RWPE2 (cell line): ENCODE data around the gene ARL6IP5.

Experiments
- ATAC-seq: fragments of 200-7000 bp; cut with Tn5 transposase; 3 replicates; pipeline ENCODE4 v1.9.1; 2021; ENCODE audit warnings: low read depth
- DNase-seq: peaks from one replicate; pipeline ENCODE4 v3.0.0-alpha.2; 2020; ENCODE audit warnings: low spot score
- H3K27ac ChIP-seq: fragments of 450-650 bp; 2 replicates; pipeline ENCODE4 v1.5.1; 2017; ENCODE audit warnings: mild to moderate bottlenecking; ENCODE audit not compliant: poor library complexity, severe bottlenecking
- H3K27me3 ChIP-seq: fragments of 250-450 bp; sonication (Bioruptor Pico); 2 replicates; pipeline ENCODE4 v1.5.1; 2021; ENCODE audit warnings: mild to moderate bottlenecking, moderate library complexity; ENCODE audit not compliant: insufficient read depth, poor library complexity, severe bottlenecking
- H3K36me3 ChIP-seq: fragments of 250-450 bp; sonication (Bioruptor Pico); 2 replicates; pipeline ENCODE4 v1.5.1; 2020; ENCODE audit warnings: low read depth, mild to moderate bottlenecking, moderate library complexity
- H3K4me1 ChIP-seq: fragments of 250-450 bp; sonication (Bioruptor Pico); 2 replicates; pipeline ENCODE4 v1.5.1; 2021; ENCODE audit warnings: mild to moderate bottlenecking, moderate library complexity; ENCODE audit not compliant: insufficient read depth, poor library complexity, severe bottlenecking
- H3K4me3 ChIP-seq: fragments of 250-450 bp; sonication (Bioruptor Pico); 2 replicates; pipeline ENCODE4 v1.5.1; 2021; ENCODE audit warnings: mild to moderate bottlenecking, moderate library complexity; ENCODE audit not compliant: severe bottlenecking
- H3K9me3 ChIP-seq: fragments of 250-450 bp; sonication (Bioruptor Pico); 2 replicates; pipeline ENCODE4 v1.5.1; 2021; ENCODE audit warnings: mild to moderate bottlenecking, moderate library complexity; ENCODE audit not compliant: severe bottlenecking
- TF ChIP-seq, protein P1 (sequence below): fragments of 450-650 bp; IDR thresholded peaks from one replicate; pipeline ENCODE4 v1.5.1; 2017; ENCODE audit warnings: mild to moderate bottlenecking, moderate library complexity; ENCODE audit not compliant: poor library complexity, severe bottlenecking

The ARL6IP5 gene

GRCh38 chr3:69110941-69111546 lies 26.3 kb downstream of the ARL6IP5 start:
- Histone ChIP-seq H3K27ac (no peak overlapping the region), H3K36me3 (peaks cover 3% of the 10 kb centered on the region), H3K4me1 (peaks cover 5% of the 10 kb centered on the region), H3K4me3 (no peak overlapping the region), H3K27me3 (no peaks in the 10 kb centered on the region), H3K9me3 (no peaks in the 10 kb centered on the region)
- DNase-seq (no peak), ATAC-seq (no peak)
- TF ChIP-seq, protein P1, sequence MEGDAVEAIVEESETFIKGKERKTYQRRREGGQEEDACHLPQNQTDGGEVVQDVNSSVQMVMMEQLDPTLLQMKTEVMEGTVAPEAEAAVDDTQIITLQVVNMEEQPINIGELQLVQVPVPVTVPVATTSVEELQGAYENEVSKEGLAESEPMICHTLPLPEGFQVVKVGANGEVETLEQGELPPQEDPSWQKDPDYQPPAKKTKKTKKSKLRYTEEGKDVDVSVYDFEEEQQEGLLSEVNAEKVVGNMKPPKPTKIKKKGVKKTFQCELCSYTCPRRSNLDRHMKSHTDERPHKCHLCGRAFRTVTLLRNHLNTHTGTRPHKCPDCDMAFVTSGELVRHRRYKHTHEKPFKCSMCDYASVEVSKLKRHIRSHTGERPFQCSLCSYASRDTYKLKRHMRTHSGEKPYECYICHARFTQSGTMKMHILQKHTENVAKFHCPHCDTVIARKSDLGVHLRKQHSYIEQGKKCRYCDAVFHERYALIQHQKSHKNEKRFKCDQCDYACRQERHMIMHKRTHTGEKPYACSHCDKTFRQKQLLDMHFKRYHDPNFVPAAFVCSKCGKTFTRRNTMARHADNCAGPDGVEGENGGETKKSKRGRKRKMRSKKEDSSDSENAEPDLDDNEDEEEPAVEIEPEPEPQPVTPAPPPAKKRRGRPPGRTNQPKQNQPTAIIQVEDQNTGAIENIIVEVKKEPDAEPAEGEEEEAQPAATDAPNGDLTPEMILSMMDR, result no peak

DNA sequence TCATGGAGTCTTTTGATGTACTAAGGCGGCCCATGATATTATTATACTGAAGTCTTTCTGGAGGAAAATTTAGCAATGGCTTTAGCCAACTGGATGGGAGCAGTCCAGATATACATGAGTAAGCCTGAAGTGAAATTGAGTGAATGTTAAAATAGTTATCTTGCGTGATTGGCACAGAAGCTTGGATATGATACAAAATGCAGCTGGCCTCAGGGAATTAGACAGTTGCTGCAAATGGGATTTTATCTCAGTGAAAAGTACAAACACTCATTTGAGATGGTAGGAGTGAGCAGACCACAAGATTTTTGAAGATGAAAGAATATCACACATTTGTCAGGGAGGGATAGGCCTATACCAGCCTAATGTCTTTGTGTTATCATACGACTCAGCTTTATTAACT lies 28.8 kb downstream of the ARL6IP5 start:
- ATAC-seq (no peak), DNase-seq (no peak)
- TF ChIP-seq, protein P1, result no peak
- no peak overlapping the region for H3K4me3 ChIP-seq
- no peak overlapping the region for H3K27ac ChIP-seq
- H3K36me3 ChIP-seq, result no peaks in the 10 kb centered on the region
- H3K4me1 ChIP-seq, result peaks cover 12% of the 10 kb centered on the region
- H3K27me3 ChIP-seq, result no peaks in the 10 kb centered on the region
- no peaks in the 10 kb centered on the region for H3K9me3 ChIP-seq

GRCh38 chr3:69115731-69116130 lies 31.0 kb downstream of the ARL6IP5 start:
- H3K9me3 ChIP-seq, result no peaks in the 10 kb centered on the region
- TF ChIP-seq, protein P1, result no peak
- DNase-seq (no peak), ATAC-seq (peak; percentile 77)
- H3K27ac ChIP-seq, result no peak overlapping the region
- H3K36me3 ChIP-seq, result no peaks in the 10 kb centered on the region
- no peaks in the 10 kb centered on the region for H3K27me3 ChIP-seq
- H3K4me3 ChIP-seq, result no peak overlapping the region
- H3K4me1 ChIP-seq, result peaks cover 12% of the 10 kb centered on the region

DNA sequence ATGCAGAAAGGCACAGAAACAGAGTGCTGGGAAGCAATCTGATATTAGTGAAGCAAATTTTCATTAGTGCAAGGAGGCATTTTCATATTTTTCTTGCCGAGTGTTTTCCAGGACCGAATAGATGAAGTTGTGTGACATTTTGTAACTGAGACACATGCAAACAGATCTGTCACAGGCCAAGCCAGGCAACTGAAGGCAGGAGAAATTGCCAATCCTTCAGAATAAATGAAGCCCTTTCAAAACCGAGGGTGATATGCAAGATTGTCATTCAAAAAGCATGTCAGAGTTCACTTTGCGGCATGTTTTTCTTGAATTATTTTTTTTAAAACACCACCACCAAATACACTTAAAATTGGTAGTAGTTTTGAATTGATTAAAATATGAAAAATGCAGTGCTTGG lies 31.4 kb downstream of the ARL6IP5 start:
- no peaks in the 10 kb centered on the region for H3K27me3 ChIP-seq
- peaks cover 12% of the 10 kb centered on the region for H3K4me1 ChIP-seq
- no peaks in the 10 kb centered on the region for H3K9me3 ChIP-seq
- no peaks in the 10 kb centered on the region for H3K36me3 ChIP-seq
- DNase-seq (no peak), ATAC-seq (no peak)
- H3K27ac ChIP-seq, result no peak overlapping the region
- TF ChIP-seq, protein P1, result no peak
- no peak overlapping the region for H3K4me3 ChIP-seq

DNA sequence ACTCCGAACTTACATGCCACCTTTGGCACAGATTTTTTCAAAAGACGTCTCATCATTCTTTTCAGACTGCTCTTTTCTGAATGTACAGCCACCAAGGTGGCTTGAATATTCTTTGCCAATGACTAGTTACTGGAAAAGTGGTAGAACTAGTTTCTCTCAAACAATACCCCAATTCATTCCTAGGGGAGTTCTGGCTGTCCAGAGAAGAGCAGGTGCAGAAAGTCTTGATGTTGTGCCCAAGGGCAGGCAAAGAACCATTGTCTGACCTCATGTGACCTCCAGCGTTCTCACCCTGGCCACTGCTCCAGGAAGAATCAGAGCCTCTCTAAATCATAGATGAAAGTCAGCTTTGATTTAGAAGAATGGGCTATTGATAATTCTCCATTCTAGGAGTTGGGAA lies 32.2 kb downstream of the ARL6IP5 start:
- TF ChIP-seq, protein P1, result no peak
- H3K9me3 ChIP-seq, result no peaks in the 10 kb centered on the region
- DNase-seq, result no peak
- peak; percentile 49; the same call in 1 of the 3 replicates for ATAC-seq
- H3K4me3 ChIP-seq, result no peak overlapping the region
- H3K36me3 ChIP-seq, result no peaks in the 10 kb centered on the region
- H3K27ac ChIP-seq, result no peak overlapping the region
- H3K27me3 ChIP-seq, result no peaks in the 10 kb centered on the region
- H3K4me1 ChIP-seq, result peaks cover 12% of the 10 kb centered on the region
